ENCODE data around the gene BPGM.
"Not testable (repeated sequence)": the region's sequence is repeated elsewhere in the genome, so short reads cannot be mapped to it uniquely, and the experiment has no call there.

BPGM gene

DNA sequence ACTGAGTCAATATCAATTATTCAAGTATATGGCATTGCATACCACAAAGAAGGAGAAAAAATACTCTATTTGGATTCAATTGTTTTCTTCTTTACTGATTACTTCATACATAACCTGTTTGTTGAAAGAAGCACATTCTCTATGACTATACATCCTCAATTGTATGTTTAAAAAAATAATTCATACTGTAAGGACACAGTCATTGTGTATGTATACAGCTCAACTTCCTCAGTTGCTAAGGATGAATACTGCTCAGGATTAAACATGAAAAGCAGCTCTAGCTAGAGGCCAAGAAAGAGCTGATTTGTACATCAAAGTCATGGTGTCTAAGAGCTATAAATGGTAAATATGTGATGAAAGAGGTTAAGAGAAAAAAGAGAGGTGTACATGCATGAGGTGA lies 15.8 kb upstream of the BPGM start:
- no peak for DNase-seq

DNA sequence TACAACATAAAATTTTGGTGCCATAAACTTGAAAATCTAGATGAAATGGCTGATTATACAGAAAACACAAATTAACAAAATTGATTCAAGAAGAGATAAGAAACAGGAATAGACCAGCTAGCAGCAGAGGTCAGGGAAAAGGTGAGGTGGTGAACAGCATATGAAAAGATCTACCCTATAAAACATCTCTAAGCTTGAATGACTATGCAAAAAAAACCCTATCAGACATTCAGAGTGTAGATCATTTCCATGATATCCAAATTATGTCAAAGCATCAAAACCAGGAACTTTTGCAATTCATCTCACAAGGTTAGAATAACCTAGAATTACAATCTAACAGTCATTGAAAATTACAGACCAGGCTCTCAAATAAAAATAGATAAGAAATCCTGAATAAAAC lies 14.6 kb upstream of the BPGM start:
- DNase-seq, result no peak

GRCh38 chr7:134632937-134633540 lies 13.6 kb upstream of the BPGM start:
- DNase-seq, result peak in 3 of 56 donors; percentile 6 to 19 (median 11)

GRCh38 chr7:134636008-134636449 lies 10.6 kb upstream of the BPGM start:
- no peak for DNase-seq

DNA sequence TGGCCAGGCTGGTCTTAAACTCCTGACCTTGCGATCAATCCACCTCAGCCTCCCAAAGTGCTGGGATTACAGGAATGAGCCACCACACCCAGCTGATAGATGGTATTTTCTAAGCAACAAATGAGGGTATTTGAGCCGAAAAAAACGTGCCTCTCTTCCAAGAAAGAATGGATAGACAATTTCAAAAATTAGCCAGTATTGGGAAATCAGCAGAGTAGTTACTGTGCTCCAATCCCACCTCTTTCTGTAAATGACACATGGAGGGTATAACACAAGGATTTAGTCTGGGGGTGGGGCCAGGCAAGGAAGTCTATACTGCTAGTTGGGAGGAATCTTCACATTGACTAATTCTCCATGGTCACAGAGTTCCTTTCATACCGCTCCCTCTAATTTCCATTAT lies 9.2 kb upstream of the BPGM start:
- no peak for DNase-seq

GRCh38 chr7:134637934-134638719 lies 8.5 kb upstream of the BPGM start:
- no peak for DNase-seq

- no peak for DNase-seq
These were observed 7.6 kb upstream of the BPGM start for GRCh38 chr7:134639061-134639460.

DNA sequence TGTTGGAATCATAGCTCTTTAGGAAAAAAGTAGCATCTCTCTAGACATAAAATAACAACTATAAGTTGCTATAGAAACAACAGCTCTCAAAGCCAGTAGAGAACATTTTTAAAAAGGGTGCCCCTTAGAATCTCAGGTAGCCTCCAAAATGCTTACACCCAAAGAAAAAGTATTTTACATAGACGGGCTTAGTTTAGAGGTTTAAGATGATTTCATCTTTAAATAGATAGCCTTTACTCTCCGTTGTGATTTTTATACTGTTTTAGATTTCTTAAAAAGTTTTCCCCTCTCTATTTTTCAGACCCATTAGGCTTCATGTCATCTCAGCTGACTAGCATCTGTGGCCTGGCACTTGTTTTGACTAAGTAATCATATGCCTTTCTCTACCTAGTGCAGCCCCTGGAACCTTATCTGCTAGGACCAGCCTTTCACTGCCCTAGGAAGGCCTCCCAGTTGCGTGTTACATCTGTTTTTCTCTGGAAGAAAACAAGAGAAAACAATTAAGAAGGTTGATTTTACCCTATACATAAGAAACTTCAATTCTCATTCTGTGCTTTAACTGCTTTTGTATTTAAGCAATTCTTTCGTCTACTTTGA lies 6.9 kb upstream of the BPGM start:
- DNase-seq, result no peak

GRCh38 chr7:134640842-134641715 lies 5.6 kb upstream of the BPGM start:
- no peak for DNase-seq

GRCh38 chr7:134641981-134642380 lies 4.7 kb upstream of the BPGM start:
- DNase-seq, result not testable (repeated sequence)

DNA sequence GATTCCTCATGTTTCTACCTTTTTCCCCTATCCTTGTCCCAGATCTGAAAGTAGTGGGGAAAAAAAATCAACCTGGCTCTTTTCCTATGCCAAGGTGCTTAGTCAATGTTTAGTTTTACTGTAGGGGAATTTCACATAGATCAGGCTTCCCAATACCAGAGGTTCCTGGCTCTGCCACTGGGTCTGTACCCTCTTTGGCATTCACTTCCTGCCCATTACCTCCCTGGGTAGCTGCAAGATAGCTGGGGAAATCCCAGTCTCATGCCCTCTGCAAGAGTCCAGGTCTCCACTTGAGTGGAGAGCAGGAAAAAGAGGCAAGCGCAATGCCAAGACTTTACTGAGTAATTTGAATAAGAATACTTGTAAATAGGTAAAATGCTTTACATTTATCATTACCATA lies 3.5 kb upstream of the BPGM start:
- DNase-seq, result no peak

GRCh38 chr7:134645478-134645877 lies 1.2 kb upstream of the BPGM start:
- DNase-seq, result no peak

GRCh38 chr7:134645935-134646334 lies 718 bp upstream of the BPGM start:
- DNase-seq, result no peak

DNA sequence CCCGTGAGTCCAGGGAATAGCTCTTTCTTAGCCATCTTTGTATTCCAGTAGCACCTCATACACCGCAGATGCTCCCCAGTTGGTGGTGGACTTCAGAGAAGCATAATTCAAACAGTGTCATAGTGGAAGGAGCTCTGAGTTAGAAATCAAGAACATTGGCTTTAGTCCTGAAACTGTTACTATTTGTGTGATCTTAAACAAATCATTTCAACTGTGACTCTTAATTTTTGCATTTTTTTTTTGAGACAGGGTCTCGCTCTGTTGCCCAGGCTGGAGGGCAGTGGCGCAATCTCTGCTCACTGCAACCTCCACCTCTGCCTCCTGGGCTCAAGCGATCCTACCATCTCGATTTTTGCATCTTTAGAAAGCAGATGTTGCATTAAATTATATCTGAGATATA lies 1.8 kb downstream of the BPGM start:
- no peak for DNase-seq

- DNase-seq, result no peak
These were observed 2.6 kb downstream of the BPGM start for GRCh38 chr7:134649226-134649775.

GRCh38 chr7:134651991-134652390 lies 5.3 kb downstream of the BPGM start:
- DNase-seq, result no peak

- DNase-seq, result no peak
These were observed 7.6 kb downstream of the BPGM start for GRCh38 chr7:134654104-134654775.

DNA sequence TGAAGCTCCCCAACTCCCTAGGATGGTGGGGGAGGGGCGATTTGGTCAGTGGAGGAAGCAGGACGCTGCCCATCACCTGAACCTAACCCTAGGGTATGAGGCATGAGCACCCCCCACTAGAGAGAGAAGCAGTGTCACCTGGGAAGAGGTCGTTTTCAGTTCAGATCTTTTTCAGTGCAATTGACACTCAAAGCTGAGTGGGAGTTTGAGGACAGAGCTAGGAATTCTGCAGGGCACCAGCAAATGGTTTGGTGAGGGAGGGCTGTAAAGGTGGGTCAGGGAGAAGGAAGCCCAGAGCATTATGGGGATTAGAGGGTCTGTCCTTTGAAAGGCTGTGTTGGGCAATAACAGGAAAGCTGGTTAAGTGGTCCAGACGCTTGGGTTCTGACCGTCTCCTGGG lies 10.9 kb downstream of the BPGM start:
- DNase-seq, result no peak

- DNase-seq, result peak in 4 of 56 donors; percentile 2 to 8 (median 4)
These were observed 13.7 kb downstream of the BPGM start for GRCh38 chr7:134660242-134660785.

DNA sequence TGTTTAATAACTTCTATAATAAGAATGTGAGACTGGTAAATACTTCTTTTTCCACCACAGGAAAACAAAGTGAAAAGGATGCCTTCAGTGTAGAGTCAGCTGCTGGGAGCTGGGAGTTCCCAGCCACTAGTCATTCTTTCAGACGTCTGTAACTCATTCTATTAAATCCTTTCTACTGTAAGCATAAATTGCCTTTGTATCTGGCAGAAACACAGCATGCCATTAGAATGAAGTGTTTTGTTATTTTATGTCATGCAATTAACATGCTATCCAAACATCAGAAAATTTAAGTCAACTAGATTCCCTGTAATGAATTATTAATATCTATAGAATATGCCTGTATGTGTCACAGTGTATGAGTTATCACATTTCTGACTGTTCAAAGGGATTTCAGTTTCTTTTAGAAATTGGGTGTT lies 14.3 kb downstream of the BPGM start:
- DNase-seq, result no peak
